RWPE2 (cell line): ENCODE measurements around the gene FGB.

Experiments
- ATAC-seq: fragments of 200-7000 bp; cut with Tn5 transposase; 3 replicates; pipeline ENCODE4 v1.9.1; 2021; ENCODE audit warnings: low read depth
- DNase-seq: peaks from one replicate; pipeline ENCODE4 v3.0.0-alpha.2; 2020; ENCODE audit warnings: low spot score
- H3K27ac ChIP-seq: fragments of 450-650 bp; 2 replicates; pipeline ENCODE4 v1.5.1; 2017; ENCODE audit warnings: mild to moderate bottlenecking; ENCODE audit not compliant: poor library complexity, severe bottlenecking
- H3K27me3 ChIP-seq: fragments of 250-450 bp; sonication (Bioruptor Pico); 2 replicates; pipeline ENCODE4 v1.5.1; 2021; ENCODE audit warnings: mild to moderate bottlenecking, moderate library complexity; ENCODE audit not compliant: insufficient read depth, poor library complexity, severe bottlenecking
- H3K36me3 ChIP-seq: fragments of 250-450 bp; sonication (Bioruptor Pico); 2 replicates; pipeline ENCODE4 v1.5.1; 2020; ENCODE audit warnings: low read depth, mild to moderate bottlenecking, moderate library complexity
- H3K4me1 ChIP-seq: fragments of 250-450 bp; sonication (Bioruptor Pico); 2 replicates; pipeline ENCODE4 v1.5.1; 2021; ENCODE audit warnings: mild to moderate bottlenecking, moderate library complexity; ENCODE audit not compliant: insufficient read depth, poor library complexity, severe bottlenecking
- H3K4me3 ChIP-seq: fragments of 250-450 bp; sonication (Bioruptor Pico); 2 replicates; pipeline ENCODE4 v1.5.1; 2021; ENCODE audit warnings: mild to moderate bottlenecking, moderate library complexity; ENCODE audit not compliant: severe bottlenecking
- H3K9me3 ChIP-seq: fragments of 250-450 bp; sonication (Bioruptor Pico); 2 replicates; pipeline ENCODE4 v1.5.1; 2021; ENCODE audit warnings: mild to moderate bottlenecking, moderate library complexity; ENCODE audit not compliant: severe bottlenecking
- CTCF ChIP-seq: fragments of 450-650 bp; IDR thresholded peaks from one replicate; pipeline ENCODE4 v1.5.1; 2017; ENCODE audit warnings: mild to moderate bottlenecking, moderate library complexity; ENCODE audit not compliant: poor library complexity, severe bottlenecking

Gene FGB

GRCh38 chr4:154617820-154618317, 55.1 kb downstream of the FGB start:
- Histone ChIP-seq H3K27me3 (no peaks in the 10 kb centered on the region), H3K9me3 (no peaks in the 10 kb centered on the region), H3K36me3 (no peaks in the 10 kb centered on the region), H3K4me3 (no peak overlapping the region), H3K4me1 (no peaks in the 10 kb centered on the region), H3K27ac (no peak overlapping the region)
- TF ChIP-seq CTCF, result no peak
- no peak for DNase-seq
- no peak for ATAC-seq

GRCh38 chr4:154618708-154619315, 56.0 kb downstream of the FGB start:
- Histone ChIP-seq H3K36me3 (no peaks in the 10 kb centered on the region), H3K27me3 (no peaks in the 10 kb centered on the region), H3K9me3 (no peaks in the 10 kb centered on the region), H3K27ac (no peak overlapping the region), H3K4me1 (no peaks in the 10 kb centered on the region), H3K4me3 (no peak overlapping the region)
- no peak for DNase-seq
- peak; percentile 93 for TF ChIP-seq CTCF
- ATAC-seq, result peak; percentile 74

- no peak for DNase-seq
- no peaks in the 10 kb centered on the region for H3K4me1 ChIP-seq
- no peak for ATAC-seq
- H3K36me3 ChIP-seq, result no peaks in the 10 kb centered on the region
- no peaks in the 10 kb centered on the region for H3K27me3 ChIP-seq
- H3K4me3 ChIP-seq, result no peak overlapping the region
- no peaks in the 10 kb centered on the region for H3K9me3 ChIP-seq
- TF ChIP-seq CTCF, result no peak
- no peak overlapping the region for H3K27ac ChIP-seq
Observed at GRCh38 chr4:154620111-154620510, 57.3 kb downstream of the FGB start.
